Uterus (tissue), 4 donors: ENCODE results near the gene SEPHS1. TPM values are rescaled to one million over a fixed set of nuclear protein-coding genes. Genes with fewer than 3 reads are reported as not detected.

Experiments
- DNase-seq, 2 donors: peaks; one replicate each; pipeline ENCODE4 v3.0.0-alpha.2; 2019 to 2020
- H3K27ac ChIP-seq, 2 donors: fragments of 200-600 bp; sonication (generic); 1 replicate in 1 of 2; 2 replicates in 1 of 2; pipeline ENCODE4 v1.5.1; 2016 to 2018
- H3K27me3 ChIP-seq, 2 donors: fragments of 200-600 bp; sonication (generic); one replicate each; pipeline ENCODE4 v1.5.1; 2018 to 2019; ENCODE audit warnings: control low read depth in 1 of 2
- H3K36me3 ChIP-seq, 2 donors: fragments of 200-600 bp; sonication (generic); one replicate each; pipeline ENCODE4 v1.5.1; 2019; ENCODE audit warnings: control low read depth in 1 of 2
- H3K4me1 ChIP-seq, 2 donors: fragments of 200-600 bp; sonication (generic); one replicate each; pipeline ENCODE4 v1.5.1; 2018 to 2019; ENCODE audit warnings: control low read depth in 1 of 2
- H3K4me3 ChIP-seq, 2 donors: fragments of 200-600 bp; sonication (generic); 1 replicate in 1 of 2; 2 replicates in 1 of 2; pipeline ENCODE4 v1.5.1; 2018 to 2019; ENCODE audit warnings: mild to moderate bottlenecking in 1 of 2
- H3K9me3 ChIP-seq, 2 donors: fragments of 200-600 bp; sonication (generic); one replicate each; pipeline ENCODE4 v1.5.1; 2019; ENCODE audit warnings: control low read depth in 1 of 2
- CTCF ChIP-seq, 4 experiments: fragments of 200-600 bp in 2 of 4; fragments of 450-650 bp in 2 of 4; sonication (generic) in 2 of 4; IDR thresholded peaks; one replicate each; pipeline ENCODE4 v1.5.1; 2016 to 2019; ENCODE audit warnings: antibody characterized with exemption in 4 of 4, mild to moderate bottlenecking in 2 of 4, moderate library complexity in 1 of 4
- POLR2A ChIP-seq, 2 donors: fragments of 450-650 bp; IDR thresholded peaks; one replicate each; pipeline ENCODE4 v1.6.1; 2016; ENCODE audit warnings: antibody characterized with exemption in 2 of 2, mild to moderate bottlenecking in 1 of 2, moderate library complexity in 1 of 2
- intact Hi-C: fragments of 100-400 bp; cut with DNase I; formaldehyde crosslinking; loops from one replicate; pipeline ENCODE4 v1.15.1; 2023; ENCODE audit warnings: low total_unique reads
- total RNA-seq, 4 donors: library from RNA; depleted of rRNA in 3 of 4; stranded (reverse); fragments of >200 nt in 3 of 4; gene quantifications; one replicate each; pipeline versions ENCODE4 v1.1.0 to v1.2.4, GENCODE V29; 2014 to 2023
- donor health status: DM: yes; HTN: yes; CAD: no.

Gene SEPHS1
- total RNA-seq, 4 donors from 2014 or later, result 11.2 to 106 (median 34.8) TPM

GRCh38 chr10:13268841-13269240 lies 79.3 kb downstream of the SEPHS1 start:
- Histone ChIP-seq H3K27ac (no peak overlapping the region), H3K27me3 (no peaks in the 10 kb centered on the region), H3K4me1 (peaks cover 0 to 6% of the 10 kb centered on the region in 2 donors), H3K9me3 (no peaks in the 10 kb centered on the region), H3K36me3 (no peaks in the 10 kb centered on the region), H3K4me3 (no peak overlapping the region)
- TF ChIP-seq CTCF (IDR thresholded peaks at IDR 0.05) (no peak), POLR2A (IDR thresholded peaks at IDR 0.05) (no peak)
- intact Hi-C loops, result no loop called here
- DNase-seq, result no peak

GRCh38 chr10:13268310-13268709 lies 79.8 kb downstream of the SEPHS1 start:
- TF ChIP-seq POLR2A (IDR thresholded peaks at IDR 0.05) (no peak), CTCF (IDR thresholded peaks at IDR 0.05) (no peak)
- intact Hi-C loops, result no loop called here
- Histone ChIP-seq H3K27me3 (no peaks in the 10 kb centered on the region), H3K4me1 (peaks cover 0 to 6% of the 10 kb centered on the region in 2 donors), H3K9me3 (no peaks in the 10 kb centered on the region), H3K27ac (no peak overlapping the region), H3K4me3 (no peak overlapping the region), H3K36me3 (no peaks in the 10 kb centered on the region)
- DNase-seq, result no peak

Other genes with a start within 250 kb of the SEPHS1 start
- gene OPTN, start 248.1 kb downstream of the SEPHS1 start, total RNA-seq, result 10 to 100 TPM; 28.3 to 68.3 (median 38.1) TPM
- 10 to 100 TPM in 1 of 4 donors, not detected in 3; 14.1 TPM for gene MCM10, start 186.7 kb downstream of the SEPHS1 start, total RNA-seq
- gene UCMA, start 113.9 kb downstream of the SEPHS1 start, total RNA-seq, result under 1 TPM in 1 of 4 donors, not detected in 3; 0.69 TPM
- 10 to 100 TPM; 21.8 to 94.1 (median 23.5) TPM for gene PHYH, start 48.2 kb downstream of the SEPHS1 start, total RNA-seq
- gene BEND7, start 180.7 kb upstream of the SEPHS1 start, total RNA-seq, result 10 to 100 TPM in 2 of 4 donors, 1 to 10 TPM in 2; 3.3 to 32.7 (median 11.9) TPM
- gene PRPF18, start 238.7 kb upstream of the SEPHS1 start, total RNA-seq, result 10 to 100 TPM in 3 of 4 donors, 1 to 10 TPM in 1; 5.6 to 61.4 (median 22.5) TPM